Nephron (organoid): ENCODE measurements around the gene NAGA.
A peak's percentile ranks its signal among the peaks of the same experiment; 100 is the strongest.
"Not testable (repeated sequence)": the region's sequence is repeated elsewhere in the genome, so short reads cannot be mapped to it uniquely, and the experiment has no call there.

Source experiments
- H3K27ac Mint-ChIP-seq, 3 experiments: 2 replicates each; pipeline ENCODE4 v1.8.0; 2020; ENCODE audit warnings: mixed read lengths in 3 of 3, mild to moderate bottlenecking in 2 of 3, moderate library complexity in 1 of 3
- H3K27me3 Mint-ChIP-seq: 2 replicates; pipeline ENCODE4 v1.8.0; 2021; ENCODE audit warnings: low read depth, mild to moderate bottlenecking, moderate library complexity, mixed read lengths
- H3K36me3 Mint-ChIP-seq: 2 replicates; pipeline ENCODE4 v1.8.0; 2020; ENCODE audit warnings: low read depth, mixed read lengths
- H3K4me1 Mint-ChIP-seq: 2 replicates; pipeline ENCODE4 v1.8.0; 2020; ENCODE audit warnings: mixed read lengths
- H3K4me3 Mint-ChIP-seq, 3 experiments: 2 replicates each; pipeline ENCODE4 v1.8.0; 2020; ENCODE audit warnings: mild to moderate bottlenecking in 3 of 3, mixed read lengths in 3 of 3, moderate library complexity in 2 of 3
- H3K9me3 Mint-ChIP-seq: 2 replicates; pipeline ENCODE4 v1.8.0; 2020; ENCODE audit warnings: mixed read lengths
- CTCF ChIP-seq, 3 experiments: fragments of 200-600 bp; sonication (generic); IDR thresholded peaks; one replicate each; pipeline ENCODE4 v1.5.0; 2021; ENCODE audit warnings: antibody characterized with exemption in 3 of 3; ENCODE audit not compliant: unreplicated experiment in 3 of 3

NAGA gene

GRCh38 chr22:42070517-42071422 lies at the start of gene NAGA:
Gene NAGA (minus strand): TSS chr22:42070812. CDS start chr22:42070297, 515 bp downstream.
- Mint-ChIP-seq H3K4me1 (peaks cover 36% of the 10 kb centered on the region), H3K27ac (peak within 1 kb of the TSS; percentile 91 to 100 (median 99)), H3K9me3 (no peaks in the 10 kb centered on the region), H3K36me3 (peaks cover 8% of the 10 kb centered on the region), H3K4me3 (peak within 1 kb of the TSS; percentile 90 to 97 (median 90)), H3K27me3 (no peaks in the 10 kb centered on the region)
- TF ChIP-seq CTCF (IDR thresholded peaks at IDR 0.05; ENCODE audit: unreplicated experiment in 3 of 3) = no peak

GRCh38 chr22:42116848-42117424 lies 46.3 kb upstream of the NAGA start:
- peaks cover 41% of the 10 kb centered on the region for H3K36me3 Mint-ChIP-seq

GRCh38 chr22:42115420-42115830 lies 44.8 kb upstream of the NAGA start:
- H3K4me1 Mint-ChIP-seq, H3K4me3 Mint-ChIP-seq, H3K27me3 Mint-ChIP-seq: not testable (repeated sequence)
- peaks cover 26% of the 10 kb centered on the region for H3K9me3 Mint-ChIP-seq
- peaks cover 41% of the 10 kb centered on the region for H3K36me3 Mint-ChIP-seq
- peak overlapping the region in 1 of 3 experiments; percentile 78 for H3K27ac Mint-ChIP-seq

More at GRCh38 chr22:42116848-42117424, 46.3 kb upstream of the NAGA start:
- no peak overlapping the region for H3K27ac Mint-ChIP-seq
- H3K9me3 Mint-ChIP-seq = peaks cover 26% of the 10 kb centered on the region
- H3K4me1 Mint-ChIP-seq = no peaks in the 10 kb centered on the region
- H3K4me3 Mint-ChIP-seq = no peak overlapping the region
- no peaks in the 10 kb centered on the region for H3K27me3 Mint-ChIP-seq
- no peak for TF ChIP-seq CTCF (IDR thresholded peaks at IDR 0.05; ENCODE audit: unreplicated experiment in 3 of 3)

- Mint-ChIP-seq H3K27me3 (no peaks in the 10 kb centered on the region), H3K36me3 (peaks cover 41% of the 10 kb centered on the region), H3K4me1 (no peaks in the 10 kb centered on the region), H3K9me3 (peaks cover 26% of the 10 kb centered on the region), H3K4me3 (peak overlapping the region in 1 of 3 experiments; percentile 23), H3K27ac (no peak overlapping the region)
- TF ChIP-seq CTCF (IDR thresholded peaks at IDR 0.05; ENCODE audit: unreplicated experiment in 3 of 3) = peak in 1 of 3 experiments; percentile 11
Observed at GRCh38 chr22:42114721-42115120, 44.1 kb upstream of the NAGA start.

GRCh38 chr22:42112793-42113192 lies 42.2 kb upstream of the NAGA start:
- Mint-ChIP-seq H3K9me3 (peaks cover 27% of the 10 kb centered on the region), H3K36me3 (peaks cover 56% of the 10 kb centered on the region)
- H3K4me3 Mint-ChIP-seq, H3K4me1 Mint-ChIP-seq, H3K27ac Mint-ChIP-seq, H3K27me3 Mint-ChIP-seq: not testable (repeated sequence)

GRCh38 chr22:42111798-42112197 lies 41.2 kb upstream of the NAGA start:
- Mint-ChIP-seq H3K9me3 (peaks cover 32% of the 10 kb centered on the region), H3K27me3 (no peaks in the 10 kb centered on the region), H3K4me1 (no peaks in the 10 kb centered on the region), H3K36me3 (peaks cover 61% of the 10 kb centered on the region), H3K4me3 (no peak overlapping the region), H3K27ac (no peak overlapping the region)
- no peak for TF ChIP-seq CTCF (IDR thresholded peaks at IDR 0.05; ENCODE audit: unreplicated experiment in 3 of 3)
